KMS-11 (cell line): Measurements from ENCODE around the gene SLC30A1.

Source experiments
- H2AFZ ChIP-seq: fragments of 200-600 bp; sonication (generic); 2 replicates; pipeline ENCODE4 v1.6.1; 2016; ENCODE audit warnings: antibody characterized with exemption, mixed run types, low read depth
- H3K27ac ChIP-seq: fragments of 200-600 bp; sonication (generic); 2 replicates; pipeline ENCODE4 v1.6.1; 2016; ENCODE audit warnings: mild to moderate bottlenecking, mixed run types
- H3K27me3 ChIP-seq: fragments of 200-600 bp; sonication (generic); 2 replicates; pipeline ENCODE4 v1.6.1; 2017; ENCODE audit warnings: mild to moderate bottlenecking, low read depth, mixed run types, moderate library complexity; ENCODE audit not compliant: insufficient read depth
- H3K36me3 ChIP-seq: fragments of 200-600 bp; sonication (generic); 2 replicates; pipeline ENCODE4 v1.6.1; 2017; ENCODE audit warnings: mild to moderate bottlenecking, mixed run types; ENCODE audit not compliant: insufficient read depth
- H3K4me1 ChIP-seq: fragments of 200-600 bp; sonication (generic); 2 replicates; pipeline ENCODE4 v1.6.1; 2016; ENCODE audit warnings: mild to moderate bottlenecking, low read depth, mixed run types; ENCODE audit not compliant: poor library complexity, severe bottlenecking
- H3K4me2 ChIP-seq: fragments of 200-600 bp; sonication (generic); 2 replicates; pipeline ENCODE4 v1.7.0; 2016; ENCODE audit warnings: mild to moderate bottlenecking, mixed run types
- H3K4me3 ChIP-seq: fragments of 200-600 bp; sonication (generic); IDR thresholded peaks from 2 replicates; pipeline ENCODE4 v1.6.1; 2017; ENCODE audit warnings: low read depth, low read length, mixed read lengths; ENCODE audit not compliant: insufficient read depth
- H3K79me2 ChIP-seq: fragments of 200-600 bp; sonication (generic); 2 replicates; pipeline ENCODE4 v1.6.1; 2016; ENCODE audit warnings: low read depth, mixed run types; ENCODE audit not compliant: insufficient read depth
- H3K9ac ChIP-seq: fragments of 200-600 bp; sonication (generic); 2 replicates; pipeline ENCODE4 v1.6.1; 2016; ENCODE audit warnings: mild to moderate bottlenecking, mixed run types
- H4K20me1 ChIP-seq: fragments of 200-600 bp; sonication (generic); 2 replicates; pipeline ENCODE4 v1.6.1; 2016; ENCODE audit warnings: mild to moderate bottlenecking, mixed run types; ENCODE audit not compliant: insufficient read depth
- TF ChIP-seq, protein P1 (sequence below): fragments of 200-600 bp; sonication (generic); conservative IDR thresholded peaks from 2 replicates; pipeline ENCODE4 v1.6.1; 2017; ENCODE audit warnings: low read depth, mild to moderate bottlenecking, antibody characterized with exemption, low read length, moderate library complexity, mixed read lengths

Gene SLC30A1

DNA sequence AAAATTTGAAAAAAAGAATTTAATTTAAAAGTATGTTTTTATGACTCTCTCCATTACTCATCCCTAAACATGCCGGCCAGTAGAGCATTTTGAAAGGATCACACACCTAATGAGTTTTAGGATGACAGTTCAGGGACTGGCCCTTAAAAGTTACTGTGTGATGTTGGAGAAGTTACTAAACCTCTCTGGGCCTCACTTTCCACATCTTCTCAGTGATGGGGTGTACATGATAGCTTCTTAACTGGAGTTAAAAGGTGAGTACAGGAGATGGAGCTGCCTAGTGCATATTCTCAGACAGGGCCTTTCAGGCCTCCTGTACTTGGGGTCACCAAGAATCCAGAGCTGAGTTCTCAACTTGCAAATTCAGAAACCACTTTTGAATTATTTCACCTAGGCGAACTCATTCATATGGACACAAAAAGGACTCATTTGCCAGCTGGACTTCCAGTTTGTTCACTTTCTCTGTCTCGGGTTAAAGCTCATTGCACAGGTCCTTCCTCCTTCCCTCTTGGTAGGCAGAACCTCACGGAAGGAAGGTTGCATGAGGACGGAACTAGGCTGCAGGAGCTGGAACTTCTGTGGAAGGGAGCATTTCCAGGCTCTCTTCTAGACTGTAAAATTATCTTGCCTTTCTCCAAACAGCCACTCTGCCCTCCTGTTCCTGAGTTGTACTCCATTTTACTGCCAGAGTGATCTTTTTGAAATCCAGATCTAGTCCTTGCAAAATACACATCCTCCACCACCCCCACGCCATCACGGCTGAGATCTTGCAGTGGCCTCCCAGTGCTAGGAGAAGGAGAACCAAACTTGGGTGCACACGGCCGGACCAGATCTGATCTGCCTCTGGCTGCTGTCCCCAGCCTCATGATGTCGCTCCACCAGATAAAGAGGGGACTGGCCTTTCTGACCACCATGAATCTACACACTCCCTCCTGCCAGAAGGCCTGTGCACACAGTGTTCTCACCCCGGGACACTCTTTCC lies 4.3 kb upstream of the SLC30A1 start:
- Histone ChIP-seq H3K4me1 (peaks cover 32% of the 10 kb centered on the region), H2AFZ (no peak overlapping the region), H3K36me3 (no peaks in the 10 kb centered on the region), H3K27ac (no peak overlapping the region), H3K4me3 (no peak overlapping the region), H3K9ac (no peak overlapping the region), H3K4me2 (peak overlapping the region; percentile 47; the same call in 1 of the 2 replicates), H3K79me2 (peaks cover under 1% of the 10 kb centered on the region; the same call in 1 of the 2 replicates), H4K20me1 (no peaks in the 10 kb centered on the region), H3K27me3 (no peaks in the 10 kb centered on the region)
- TF ChIP-seq, protein P1, sequence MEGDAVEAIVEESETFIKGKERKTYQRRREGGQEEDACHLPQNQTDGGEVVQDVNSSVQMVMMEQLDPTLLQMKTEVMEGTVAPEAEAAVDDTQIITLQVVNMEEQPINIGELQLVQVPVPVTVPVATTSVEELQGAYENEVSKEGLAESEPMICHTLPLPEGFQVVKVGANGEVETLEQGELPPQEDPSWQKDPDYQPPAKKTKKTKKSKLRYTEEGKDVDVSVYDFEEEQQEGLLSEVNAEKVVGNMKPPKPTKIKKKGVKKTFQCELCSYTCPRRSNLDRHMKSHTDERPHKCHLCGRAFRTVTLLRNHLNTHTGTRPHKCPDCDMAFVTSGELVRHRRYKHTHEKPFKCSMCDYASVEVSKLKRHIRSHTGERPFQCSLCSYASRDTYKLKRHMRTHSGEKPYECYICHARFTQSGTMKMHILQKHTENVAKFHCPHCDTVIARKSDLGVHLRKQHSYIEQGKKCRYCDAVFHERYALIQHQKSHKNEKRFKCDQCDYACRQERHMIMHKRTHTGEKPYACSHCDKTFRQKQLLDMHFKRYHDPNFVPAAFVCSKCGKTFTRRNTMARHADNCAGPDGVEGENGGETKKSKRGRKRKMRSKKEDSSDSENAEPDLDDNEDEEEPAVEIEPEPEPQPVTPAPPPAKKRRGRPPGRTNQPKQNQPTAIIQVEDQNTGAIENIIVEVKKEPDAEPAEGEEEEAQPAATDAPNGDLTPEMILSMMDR = no peak

DNA sequence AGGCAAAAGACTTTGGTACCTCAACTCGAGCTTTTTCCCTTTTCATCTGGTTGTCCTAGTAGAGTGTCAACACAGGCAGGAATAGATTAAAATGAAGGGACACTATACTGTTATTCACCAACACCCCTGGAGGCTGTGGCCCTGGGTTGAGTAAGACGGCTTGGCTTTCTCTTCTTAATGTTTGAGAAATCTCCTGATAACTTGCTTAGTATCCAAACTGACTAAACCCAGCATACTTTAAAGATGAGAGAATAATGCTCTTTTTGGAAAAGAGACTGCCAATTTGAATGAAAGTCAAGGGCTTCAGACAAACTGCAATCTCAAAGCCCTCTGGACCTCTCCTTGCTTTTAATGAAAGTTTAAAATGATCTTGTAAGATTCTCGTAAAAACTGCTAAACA lies 2.6 kb upstream of the SLC30A1 start:
- Histone ChIP-seq H3K4me2 (peak overlapping the region; percentile 47; the same call in 1 of the 2 replicates), H3K4me3 (no peak overlapping the region), H3K27ac (no peak overlapping the region; the same call in 1 of the 2 replicates)

DNA sequence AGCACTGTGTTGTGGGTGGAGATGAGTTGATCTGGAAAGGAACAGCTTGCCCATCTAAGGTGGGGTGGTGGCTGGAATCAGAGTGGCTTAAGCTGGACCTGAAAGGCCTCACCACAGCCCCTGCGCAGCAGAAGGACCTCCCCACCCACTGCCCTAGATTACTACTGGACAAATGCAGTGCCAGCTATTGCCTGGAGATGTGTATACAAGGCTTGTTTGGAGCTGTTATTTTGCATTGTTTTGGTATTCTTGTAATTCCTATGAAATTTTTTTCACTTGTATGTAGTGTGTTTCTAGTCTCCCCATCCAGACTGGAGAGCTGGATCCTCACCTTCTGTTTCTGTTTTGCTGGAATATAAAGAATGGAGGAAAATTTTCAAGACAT lies 1.3 kb upstream of the SLC30A1 start:
- no peak overlapping the region; the same call in 1 of the 2 replicates for H3K27ac ChIP-seq
- peaks cover 52% of the 10 kb centered on the region for H3K4me1 ChIP-seq
- H3K27me3 ChIP-seq = no peaks in the 10 kb centered on the region
- H3K4me2 ChIP-seq = peak overlapping the region; percentile 53
- peak overlapping the region; percentile 54; the same call in 1 of the 2 replicates for H2AFZ ChIP-seq
- H3K4me3 ChIP-seq = no peak overlapping the region
- peaks cover 13% of the 10 kb centered on the region; the same call in 1 of the 2 replicates for H4K20me1 ChIP-seq
- TF ChIP-seq, protein P1 = no peak
- no peaks in the 10 kb centered on the region; the same call in 1 of the 2 replicates for H3K36me3 ChIP-seq
- H3K9ac ChIP-seq = peak overlapping the region; percentile 43; the same call in 1 of the 2 replicates
- peaks cover 29% of the 10 kb centered on the region; the same call in 1 of the 2 replicates for H3K79me2 ChIP-seq

More for the DNA sequence above, 2.6 kb upstream of the SLC30A1 start:
- peaks cover 19% of the 10 kb centered on the region; the same call in 1 of the 2 replicates for H3K79me2 ChIP-seq
- 0 out of 2 replicates have a peak, but pooled peaks cover 5% of the 10 kb centered on the region for H4K20me1 ChIP-seq
- H3K9ac ChIP-seq = no peak overlapping the region
- no peak overlapping the region for H2AFZ ChIP-seq
- no peaks in the 10 kb centered on the region for H3K27me3 ChIP-seq
- H3K4me1 ChIP-seq = peaks cover 39% of the 10 kb centered on the region
- TF ChIP-seq, protein P1 = no peak
- H3K36me3 ChIP-seq = no peaks in the 10 kb centered on the region

DNA sequence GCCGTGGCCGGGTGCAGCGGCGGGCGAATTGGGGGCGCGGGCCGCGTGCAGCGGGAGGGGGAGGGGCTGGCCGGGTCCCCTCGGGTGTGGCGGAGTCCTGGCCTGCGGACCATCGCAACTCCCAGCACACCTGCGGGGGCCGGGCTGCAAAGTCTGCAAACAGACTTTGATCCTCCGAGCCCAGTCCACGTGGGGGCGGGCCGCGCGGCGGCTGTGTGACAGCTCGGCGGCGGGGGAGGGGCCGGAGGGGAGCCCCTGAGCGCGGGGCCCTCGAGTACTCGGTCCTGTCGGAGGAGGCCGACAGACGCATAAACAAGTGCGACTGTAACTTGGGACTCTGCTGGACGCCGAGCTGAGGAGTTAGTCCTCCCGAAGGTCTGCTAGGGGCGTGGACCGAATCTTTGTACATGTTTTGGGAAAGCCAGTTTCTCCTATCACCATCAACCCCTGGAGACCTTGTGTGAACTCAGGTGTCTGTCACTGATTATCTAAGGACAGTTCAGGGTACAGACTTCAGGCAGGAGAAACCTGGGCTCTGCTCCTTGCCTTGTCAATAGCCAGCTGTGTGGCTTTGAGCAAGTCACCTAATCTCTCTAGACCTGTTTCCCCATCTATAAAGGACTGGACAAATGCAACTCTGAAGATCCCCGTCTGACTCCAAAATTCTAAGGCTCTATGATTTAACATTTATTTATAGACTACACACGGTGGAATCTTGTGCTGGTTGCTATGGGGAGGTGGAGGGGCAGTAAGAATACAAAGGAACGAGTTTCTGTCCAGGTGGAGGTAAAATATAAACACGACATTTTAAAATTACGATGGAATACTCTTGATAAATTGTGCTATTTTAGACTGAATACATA lies 710 bp upstream of the SLC30A1 start:
- TF ChIP-seq, protein P1 = no peak
- no peaks in the 10 kb centered on the region for H3K27me3 ChIP-seq
- H2AFZ ChIP-seq = peak overlapping the region; percentile 54
- peak overlapping the region; percentile 53 for H3K4me2 ChIP-seq
- no peaks in the 10 kb centered on the region; the same call in 1 of the 2 replicates for H3K36me3 ChIP-seq
- H3K4me1 ChIP-seq = peaks cover 58% of the 10 kb centered on the region
- peaks cover 14% of the 10 kb centered on the region; the same call in 1 of the 2 replicates for H4K20me1 ChIP-seq
- H3K27ac ChIP-seq = peak overlapping the region; percentile 49
- peak overlapping the region; percentile 43; the same call in 1 of the 2 replicates for H3K9ac ChIP-seq
- H3K79me2 ChIP-seq = peaks cover 35% of the 10 kb centered on the region; the same call in 1 of the 2 replicates
- peak overlapping the region; percentile 95 for H3K4me3 ChIP-seq
